Endometrial microvascular endothelial cells (primary cell): Measurements from ENCODE around the gene TMX2. TPM values are rescaled to one million over a fixed set of nuclear protein-coding genes. Genes with fewer than 3 reads are reported as not detected.

ENCODE experiments used
- in situ Hi-C: cut with HindIII; loops from 2 replicates; pipeline ENCODE4 v1.10.0; 2017; ENCODE audit warnings: low sequenced_read_pairs, low pct_unique_long_range_greater_than_20kb; ENCODE audit errors: inconsistent ontology term
- total RNA-seq: library from RNA; depleted of rRNA; stranded (reverse); fragments of >200 nt; gene quantifications from one replicate; pipeline ENCODE4 v1.2.3, GENCODE V29; 2015; ENCODE audit errors: inconsistent ontology term

The TMX2 gene
- total RNA-seq, 1 donor from 2014 or later = 89.9 TPM

DNA sequence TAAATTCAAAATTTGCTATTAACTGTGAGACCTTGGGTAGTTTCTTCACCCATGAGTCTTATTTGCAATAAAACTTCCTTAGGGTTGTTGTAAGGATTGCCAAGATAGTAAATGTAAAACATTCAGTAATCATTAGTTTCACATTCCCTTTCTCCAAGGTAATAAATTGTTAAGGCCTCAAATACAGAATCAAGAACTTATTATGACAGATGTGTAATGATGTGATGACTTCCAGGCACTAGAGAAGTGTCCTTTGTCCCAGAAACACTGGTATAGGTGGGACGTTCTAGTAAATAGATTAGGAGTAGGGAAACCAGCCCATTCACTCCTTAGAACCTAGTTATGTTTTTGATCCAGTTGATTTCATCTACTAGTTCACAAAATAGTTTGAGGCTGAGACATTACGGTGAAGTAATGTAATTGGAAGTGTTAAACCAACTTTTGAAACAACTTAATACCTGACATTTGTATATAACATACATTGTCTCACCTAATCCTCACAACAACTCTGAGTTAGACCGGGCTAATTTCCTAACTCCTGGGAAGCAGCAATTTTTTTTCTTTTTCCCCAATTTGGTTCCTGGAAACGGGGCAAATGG lies 74.7 kb downstream of the TMX2 start:
- in situ Hi-C loops = no loop called here

DNA sequence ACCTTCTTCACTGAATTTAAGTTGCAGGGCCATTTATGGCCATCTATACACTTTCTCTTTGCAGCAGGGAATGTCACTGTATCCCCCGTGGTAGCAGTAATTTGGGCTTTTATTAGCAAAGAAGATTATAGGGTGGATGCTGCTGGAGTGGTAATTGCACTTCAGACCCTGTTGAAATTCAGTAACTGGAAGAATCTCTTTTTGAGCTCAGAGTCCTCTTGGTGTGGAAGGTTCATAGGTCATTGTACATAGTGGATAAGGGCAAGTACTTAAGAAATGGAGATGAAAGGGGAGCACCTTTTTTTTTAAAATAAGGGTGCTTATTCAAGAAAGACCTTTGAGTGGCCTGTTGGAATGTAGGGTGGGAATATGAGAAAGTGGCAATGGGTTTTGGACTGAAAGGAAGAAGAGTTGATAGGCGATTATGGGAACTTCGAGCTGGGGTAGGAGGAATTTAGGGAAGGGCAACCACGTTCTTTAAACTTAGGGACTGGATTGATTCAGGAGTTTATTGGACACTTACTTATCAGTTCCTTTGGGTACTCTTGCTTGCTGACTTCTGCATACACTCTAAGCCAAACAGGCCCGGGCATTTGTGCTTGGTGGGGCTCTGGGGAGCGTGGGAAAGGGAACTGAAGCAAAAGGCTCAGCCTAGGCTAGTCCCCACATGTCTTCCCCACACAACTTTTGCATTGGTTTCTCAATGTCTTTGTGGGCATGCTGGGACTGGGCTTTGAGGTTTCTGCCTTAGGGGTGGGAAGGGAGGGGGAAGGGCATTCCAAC lies 75.7 kb downstream of the TMX2 start:
- in situ Hi-C loops = no loop called here

DNA sequence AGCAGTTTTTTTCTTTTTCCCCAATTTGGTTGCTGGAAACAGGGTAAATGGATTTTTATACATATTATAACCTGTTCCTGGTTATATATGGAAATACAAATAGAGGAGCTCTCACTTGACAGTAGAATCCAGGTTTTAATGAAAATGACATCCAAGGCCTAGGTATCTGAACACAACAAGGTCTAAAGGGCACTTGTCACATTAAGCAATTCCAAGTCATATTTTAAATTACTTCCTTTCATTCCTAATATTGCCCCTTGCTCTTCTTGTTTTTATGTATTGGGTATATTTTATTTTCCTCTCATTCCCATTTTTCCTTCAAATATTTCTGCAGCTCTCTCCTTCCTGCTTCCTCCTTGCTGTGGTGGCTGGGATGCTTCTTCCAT lies 76.3 kb downstream of the TMX2 start:
- in situ Hi-C loops = no loop called here

Other genes with a start within 250 kb of the TMX2 start
- gene SLC43A1, start 196.9 kb upstream of the TMX2 start, total RNA-seq = 5.5 TPM
- 75.8 TPM for gene TIMM10, start 181.8 kb upstream of the TMX2 start, total RNA-seq
- gene SMTNL1, start 175.0 kb upstream of the TMX2 start, total RNA-seq = not detected
- gene UBE2L6, start 144.9 kb upstream of the TMX2 start, total RNA-seq = 58.0 TPM
- gene SERPING1, start 114.9 kb upstream of the TMX2 start, total RNA-seq = 14.9 TPM
- gene YPEL4, start 62.7 kb upstream of the TMX2 start, total RNA-seq = not detected
- 20.6 TPM for gene CLP1, start 54.8 kb upstream of the TMX2 start, total RNA-seq
- gene ZDHHC5, start 44.5 kb upstream of the TMX2 start, total RNA-seq = 60.3 TPM
- gene MED19, start 378 bp upstream of the TMX2 start, total RNA-seq = 17.7 TPM
- 129 TPM for gene SELENOH, start 28.9 kb downstream of the TMX2 start, total RNA-seq
- gene BTBD18, start 39.2 kb downstream of the TMX2 start, total RNA-seq = not detected
- gene CTNND1, start 49.2 kb downstream of the TMX2 start, total RNA-seq = 158 TPM